IMR-90 (cell line): ENCODE data around the gene OR10A3. TPM values are rescaled to one million over a fixed set of nuclear protein-coding genes. Genes with fewer than 3 reads are reported as not detected.

Source experiments
- ATAC-seq: fragments of 200-7000 bp; cut with Tn5 transposase; 2 replicates; pipeline ENCODE4 v1.9.1; 2020; ENCODE audit warnings: low read depth, mild to moderate bottlenecking, moderate library complexity
- BruUV-seq: library from RNA; stranded (reverse); fragments of 400-500 nt; replicated peaks from 2 replicates; lab custom pipeline; 2021; lab: Mats Ljungman, UMichigan
- CTCF ChIA-PET: fragments of 300-600 bp; formaldehyde crosslinking; extraction: SDS; loops from one replicate; lab custom pipeline; 2021; ENCODE audit warnings: antibody characterized with exemption; lab: Yijun Ruan, JAX
- POLR2A ChIA-PET: fragments of 300-600 bp; sonication (Branson Sonifier 250); formaldehyde crosslinking; loops from one replicate; lab custom pipeline; 2022; ENCODE audit warnings: antibody characterized with exemption; ENCODE audit not compliant: unreplicated experiment; lab: Charles Lee
- DNase-seq: peaks from one replicate; pipeline ENCODE4 v3.0.0; 2013
- H2AFZ ChIP-seq: replicated peaks from 2 replicates; pipeline ENCODE3; 2013; ENCODE audit warnings: low read length, mild to moderate bottlenecking; ENCODE audit not compliant: poor library complexity
- H2AK5ac ChIP-seq: 2 replicates; pipeline ENCODE4 v1.6.1; 2013; ENCODE audit warnings: low read depth, low read length, inconsistent platforms
- H2AK9ac ChIP-seq: replicated peaks from 2 replicates; pipeline ENCODE3; 2013; ENCODE audit warnings: mild to moderate bottlenecking, low read depth, low read length, moderate library complexity; ENCODE audit not compliant: poor library complexity
- H2BK120ac ChIP-seq: 2 replicates; pipeline ENCODE4 v1.6.1; 2013; ENCODE audit warnings: low read depth, low read length, inconsistent platforms
- H2BK15ac ChIP-seq: 3 replicates; pipeline ENCODE4 v1.6.1; 2013; ENCODE audit warnings: low read depth, low read length, inconsistent platforms
- H2BK20ac ChIP-seq: 2 replicates; pipeline ENCODE4 v1.6.1; 2013; ENCODE audit warnings: low read depth, mild to moderate bottlenecking, inconsistent platforms, low read length, moderate library complexity
- H2BK5ac ChIP-seq: 2 replicates; pipeline ENCODE4 v1.6.1; 2013; ENCODE audit warnings: mild to moderate bottlenecking, low read depth, low read length, inconsistent platforms; ENCODE audit not compliant: poor library complexity, severe bottlenecking
- H3K14ac ChIP-seq: replicated peaks from 2 replicates; pipeline ENCODE4 v1.6.1; 2013; ENCODE audit warnings: low read depth, low read length, inconsistent platforms
- H3K18ac ChIP-seq: 2 replicates; pipeline ENCODE4 v1.6.1; 2013; ENCODE audit warnings: low read depth, low read length, control low read depth
- H3K23ac ChIP-seq: 2 replicates; pipeline ENCODE4 v1.6.1; 2013; ENCODE audit warnings: low read depth, low read length, inconsistent platforms
- H3K27ac ChIP-seq: 2 replicates; pipeline ENCODE4 v1.5.1; 2013; ENCODE audit warnings: mild to moderate bottlenecking, control low read depth, low read length; ENCODE audit not compliant: insufficient read depth
- H3K27me3 ChIP-seq: 2 replicates; pipeline ENCODE4 v1.6.1; 2013; ENCODE audit warnings: low read length; ENCODE audit not compliant: control insufficient read depth, insufficient read depth
- H3K36me3 ChIP-seq: 2 replicates; pipeline ENCODE4 v1.6.1; 2013; ENCODE audit warnings: low read length, mixed read lengths; ENCODE audit not compliant: control insufficient read depth, insufficient read depth
- H3K4ac ChIP-seq: 2 replicates; pipeline ENCODE4 v1.6.1; 2013; ENCODE audit warnings: low read depth, low read length, inconsistent platforms
- H3K4me1 ChIP-seq: 2 replicates; pipeline ENCODE4 v1.6.1; 2013; ENCODE audit warnings: low read length, mixed read lengths; ENCODE audit not compliant: control insufficient read depth, insufficient read depth
- H3K4me2 ChIP-seq: 2 replicates; pipeline ENCODE4 v1.6.1; 2013; ENCODE audit warnings: low read depth, mild to moderate bottlenecking, control low read depth, low read length, moderate library complexity
- H3K4me3 ChIP-seq: 2 replicates; pipeline ENCODE4 v1.5.1; 2013; ENCODE audit warnings: low read depth, mild to moderate bottlenecking, control low read depth, low read length, moderate library complexity; ENCODE audit not compliant: insufficient read depth
- H3K56ac ChIP-seq: 2 replicates; pipeline ENCODE4 v1.6.1; 2013; ENCODE audit warnings: low read length, inconsistent platforms; ENCODE audit not compliant: insufficient read depth; ENCODE audit errors: extremely low read depth
- H3K79me1 ChIP-seq, 2 experiments: 2 replicates each; pipeline ENCODE4 v1.6.1; 2013; ENCODE audit warnings: low read length in 2 of 2, inconsistent platforms in 1 of 2, low read depth in 1 of 2
- H3K9ac ChIP-seq: 2 replicates; pipeline ENCODE4 v1.6.1; 2013; ENCODE audit warnings: low read depth, low read length, control low read depth
- H3K9me1 ChIP-seq: 2 replicates; pipeline ENCODE4 v1.6.1; 2013; ENCODE audit warnings: low read length, inconsistent platforms; ENCODE audit not compliant: insufficient read depth
- H3K9me3 ChIP-seq: 2 replicates; pipeline ENCODE4 v1.6.1; 2013; ENCODE audit warnings: low read length; ENCODE audit not compliant: control insufficient read depth, insufficient read depth
- H4K20me1 ChIP-seq: 2 replicates; pipeline ENCODE4 v1.6.1; 2013; ENCODE audit warnings: low read length, inconsistent platforms; ENCODE audit not compliant: insufficient read depth
- H4K5ac ChIP-seq: 2 replicates; pipeline ENCODE4 v1.6.1; 2013; ENCODE audit warnings: mild to moderate bottlenecking, low read depth, low read length, control low read depth
- H4K8ac ChIP-seq, 2 experiments: 2 replicates each; pipeline ENCODE4 v1.6.1; 2013; ENCODE audit warnings: low read depth in 2 of 2, low read length in 2 of 2, control low read depth in 1 of 2, inconsistent platforms in 1 of 2
- H4K91ac ChIP-seq: 2 replicates; pipeline ENCODE4 v1.6.1; 2013; ENCODE audit warnings: low read depth, low read length, inconsistent platforms; ENCODE audit not compliant: insufficient read depth
- BHLHE40 ChIP-seq: fragments of 150-350 bp; IDR thresholded peaks from 2 replicates; pipeline ENCODE4 v1.6.1; 2016; ENCODE audit warnings: mild to moderate bottlenecking, low read depth, low read length
- CEBPB ChIP-seq: IDR thresholded peaks from 2 replicates; pipeline ENCODE4 v1.6.1; 2012; ENCODE audit warnings: low read depth, low read length, improper control_type of control experiment
- CHD1 ChIP-seq: IDR thresholded peaks from 2 replicates; pipeline ENCODE4 v1.6.1; 2012; ENCODE audit warnings: low read depth, low read length, improper control_type of control experiment
- FOS ChIP-seq: fragments of 150-350 bp; IDR thresholded peaks from 2 replicates; pipeline ENCODE4 v1.6.1; 2016; ENCODE audit warnings: low read depth, low read length
- MAFK ChIP-seq: IDR thresholded peaks from 2 replicates; pipeline ENCODE4 v1.6.1; 2012; ENCODE audit warnings: low read depth, low read length, improper control_type of control experiment
- MAZ ChIP-seq: IDR thresholded peaks from 2 replicates; pipeline ENCODE4 v1.6.1; 2012; ENCODE audit warnings: low read depth, mild to moderate bottlenecking, low read length, improper control_type of control experiment, moderate library complexity, borderline replicate concordance
- MXI1 ChIP-seq: IDR thresholded peaks from 2 replicates; pipeline ENCODE4 v1.6.1; 2012; ENCODE audit warnings: low read depth, mild to moderate bottlenecking, low read length, moderate library complexity, borderline replicate concordance
- NFE2L2 ChIP-seq: fragments of 150-350 bp; IDR thresholded peaks from 2 replicates; pipeline ENCODE4 v1.6.1; 2016; ENCODE audit warnings: low read depth, mild to moderate bottlenecking, low read length
- POLR2A ChIP-seq: IDR thresholded peaks from 2 replicates; pipeline ENCODE4 v1.6.1; 2012; ENCODE audit warnings: mild to moderate bottlenecking, low read depth, low read length
- RAD21 ChIP-seq: IDR thresholded peaks from 2 replicates; pipeline ENCODE4 v1.6.1; 2012; ENCODE audit warnings: low read length, improper control_type of control experiment
- RCOR1 ChIP-seq: IDR thresholded peaks from 2 replicates; pipeline ENCODE4 v1.6.1; 2012; ENCODE audit warnings: mild to moderate bottlenecking, low read length, improper control_type of control experiment; ENCODE audit not compliant: insufficient replicate concordance
- RFX5 ChIP-seq: IDR thresholded peaks from 2 replicates; pipeline ENCODE4 v1.8.0; 2012; ENCODE audit warnings: low read depth, mild to moderate bottlenecking, low read length, moderate library complexity
- SMC3 ChIP-seq: fragments of 150-350 bp; IDR thresholded peaks from 2 replicates; pipeline ENCODE4 v1.6.1; 2016; ENCODE audit warnings: low read depth, mild to moderate bottlenecking, antibody characterized with exemption, low read length, moderate library complexity
- USF2 ChIP-seq: fragments of 150-350 bp; IDR thresholded peaks from 2 replicates; pipeline ENCODE4 v1.6.1; 2017; ENCODE audit warnings: mild to moderate bottlenecking, antibody characterized with exemption, low read length, low read depth
- WGBS, 2 experiments: methylation state at CpG; one replicate each; pipeline versions ENCODE4 v1.1.5 to v1.1.7; 2013; ENCODE audit warnings: missing lambda C conversion rate in 2 of 2; ENCODE audit not compliant: insufficient read length in 1 of 2; ENCODE audit errors: extremely low coverage in 2 of 2; 5-methylcytosine and 5-hydroxymethylcytosine counted together
- dilution Hi-C: fragments of 300-500 bp; cut with HindIII; formaldehyde crosslinking; loops from one replicate; pipeline ENCODE4 v1.14.3; 2018; ENCODE audit warnings: low sequenced_read_pairs; ENCODE audit not compliant: unreplicated experiment
- in situ Hi-C: fragments of 300-500 bp; cut with MboI; formaldehyde crosslinking; loops from 3 replicates; pipeline ENCODE4 v1.14.3; 2019; ENCODE audit warnings: low sequenced_read_pairs, inconsistent platforms, mixed read lengths
- intact Hi-C: fragments of 100-400 bp; cut with micrococcal nuclease; formaldehyde crosslinking; loops from 2 replicates; pipeline ENCODE4 v1.10.0; 2022
- polyA plus RNA-seq, 3 experiments: library from polyadenylated mRNA; depleted of rRNA; stranded (reverse); fragments of >200 nt; gene quantifications; 2 replicates each; pipeline ENCODE4 v1.2.3, GENCODE V29; 2012; ENCODE audit warnings: low replicate concordance in 1 of 3
- total RNA-seq: library from RNA; depleted of rRNA; stranded (reverse); fragments of >200 nt; gene quantifications from 2 replicates; pipeline ENCODE4 v1.2.3, GENCODE V29; 2012
- TF ChIP-seq, protein P1 (sequence below): conservative IDR thresholded peaks from 2 replicates; pipeline ENCODE4 v1.5.1; 2012; ENCODE audit warnings: mild to moderate bottlenecking, low read depth, low read length, improper control_type of control experiment
- TF ChIP-seq, protein P2 (sequence below): fragments of 150-350 bp; IDR thresholded peaks from 2 replicates; pipeline ENCODE4 v1.6.1; 2016; ENCODE audit warnings: low read depth, mild to moderate bottlenecking, low read length, moderate library complexity, borderline replicate concordance

Gene OR10A3
- total and polyA plus RNA-seq, 2 of the 4 experiments (the other 2 are of a cell fraction), result 0.03 TPM; not detected in 1

- intact Hi-C loops (loop anchor here (10.0 kb wide), 1 partner anchor 324 kb away; no protein-coding TSS in a partner anchor), in situ Hi-C loops (loop anchor here (10.0 to 25.0 kb wide), 2 partner anchors 196 to 336 kb away; no protein-coding TSS in a partner anchor), dilution Hi-C loops (no loop called here)
- TF ChIP-seq RAD21, result no peak
- TF ChIP-seq POLR2A, result no peak
- TF ChIP-seq RFX5, result no peak
- no peak for TF ChIP-seq MXI1
- TF ChIP-seq, protein P1, sequence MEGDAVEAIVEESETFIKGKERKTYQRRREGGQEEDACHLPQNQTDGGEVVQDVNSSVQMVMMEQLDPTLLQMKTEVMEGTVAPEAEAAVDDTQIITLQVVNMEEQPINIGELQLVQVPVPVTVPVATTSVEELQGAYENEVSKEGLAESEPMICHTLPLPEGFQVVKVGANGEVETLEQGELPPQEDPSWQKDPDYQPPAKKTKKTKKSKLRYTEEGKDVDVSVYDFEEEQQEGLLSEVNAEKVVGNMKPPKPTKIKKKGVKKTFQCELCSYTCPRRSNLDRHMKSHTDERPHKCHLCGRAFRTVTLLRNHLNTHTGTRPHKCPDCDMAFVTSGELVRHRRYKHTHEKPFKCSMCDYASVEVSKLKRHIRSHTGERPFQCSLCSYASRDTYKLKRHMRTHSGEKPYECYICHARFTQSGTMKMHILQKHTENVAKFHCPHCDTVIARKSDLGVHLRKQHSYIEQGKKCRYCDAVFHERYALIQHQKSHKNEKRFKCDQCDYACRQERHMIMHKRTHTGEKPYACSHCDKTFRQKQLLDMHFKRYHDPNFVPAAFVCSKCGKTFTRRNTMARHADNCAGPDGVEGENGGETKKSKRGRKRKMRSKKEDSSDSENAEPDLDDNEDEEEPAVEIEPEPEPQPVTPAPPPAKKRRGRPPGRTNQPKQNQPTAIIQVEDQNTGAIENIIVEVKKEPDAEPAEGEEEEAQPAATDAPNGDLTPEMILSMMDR, result no peak
- TF ChIP-seq MAZ, result no peak
- no peak for TF ChIP-seq USF2
- no peak for TF ChIP-seq CHD1
- TF ChIP-seq RCOR1, result no peak
- no peak for TF ChIP-seq MAFK
- TF ChIP-seq, protein P2, sequence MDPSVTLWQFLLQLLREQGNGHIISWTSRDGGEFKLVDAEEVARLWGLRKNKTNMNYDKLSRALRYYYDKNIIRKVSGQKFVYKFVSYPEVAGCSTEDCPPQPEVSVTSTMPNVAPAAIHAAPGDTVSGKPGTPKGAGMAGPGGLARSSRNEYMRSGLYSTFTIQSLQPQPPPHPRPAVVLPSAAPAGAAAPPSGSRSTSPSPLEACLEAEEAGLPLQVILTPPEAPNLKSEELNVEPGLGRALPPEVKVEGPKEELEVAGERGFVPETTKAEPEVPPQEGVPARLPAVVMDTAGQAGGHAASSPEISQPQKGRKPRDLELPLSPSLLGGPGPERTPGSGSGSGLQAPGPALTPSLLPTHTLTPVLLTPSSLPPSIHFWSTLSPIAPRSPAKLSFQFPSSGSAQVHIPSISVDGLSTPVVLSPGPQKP, result no peak
- TF ChIP-seq NFE2L2, result no peak
- TF ChIP-seq CEBPB, result no peak
- no peak for TF ChIP-seq BHLHE40
- TF ChIP-seq FOS, result no peak
- no peak for TF ChIP-seq SMC3
- H2AK5ac ChIP-seq, result no peak overlapping the region
- H3K36me3 ChIP-seq, result no peaks in the 10 kb centered on the region
- no peak overlapping the region for H2AFZ ChIP-seq
- no peak overlapping the region for H3K56ac ChIP-seq
- CTCF ChIA-PET, result interaction anchor here (1.9 kb wide), 1 partner anchor 88 kb away, joined by 6 read pairs; the partner anchor contains the start of gene EIF3F
- H3K23ac ChIP-seq, result no peak overlapping the region
- H4K91ac ChIP-seq, result no peak overlapping the region
- no peak overlapping the region for H4K5ac ChIP-seq
- H3K4ac ChIP-seq, result no peak overlapping the region
- no peak overlapping the region for H2AK9ac ChIP-seq
- 100% methylated on average over 1 of the region's 5 CpGs; no CpG with 5 or more reads in 1 of the 2 experiments for WGBS, 2 experiments
- no peaks in the 10 kb centered on the region for H3K9me1 ChIP-seq
- no peak overlapping the region for H2BK5ac ChIP-seq
- H4K8ac ChIP-seq, result no peak overlapping the region
- H2BK120ac ChIP-seq, result no peak overlapping the region
- H3K27me3 ChIP-seq, result no peaks in the 10 kb centered on the region
- no peak overlapping the region for H3K4me3 ChIP-seq
- H3K4me1 ChIP-seq, result no peaks in the 10 kb centered on the region
- no TSS peak for BruUV-seq
- no peak for ATAC-seq
- no peaks in the 10 kb centered on the region for H3K79me1 ChIP-seq
- no peak overlapping the region for H2BK15ac ChIP-seq
- POLR2A ChIA-PET, result no interaction called here
- H4K20me1 ChIP-seq, result no peaks in the 10 kb centered on the region
- H3K18ac ChIP-seq, result no peak overlapping the region
- no peak overlapping the region for H3K27ac ChIP-seq
- H3K9me3 ChIP-seq, result no peaks in the 10 kb centered on the region
- H3K14ac ChIP-seq, result no peak overlapping the region
- no peak overlapping the region for H3K4me2 ChIP-seq
- DNase-seq, result no peak
- no peak overlapping the region for H3K9ac ChIP-seq
- no peak overlapping the region for H2BK20ac ChIP-seq
Measured at GRCh38 chr11:7898666-7899283, 42.7 kb downstream of the OR10A3 start.
